Glutamatergic neuron (in vitro differentiated cells): ENCODE data around the gene CCDC187. TPM values are rescaled to one million over a fixed set of nuclear protein-coding genes. Genes with fewer than 3 reads are reported as not detected.

ENCODE experiments used
- DNase-seq: peaks from one replicate; pipeline ENCODE4 v3.0.0; 2022
- H3K27ac Mint-ChIP-seq: one replicate; pipeline ENCODE4 v1.8.0; 2020; ENCODE audit warnings: mild to moderate bottlenecking, mixed read lengths, inconsistent platforms; ENCODE audit not compliant: unreplicated experiment
- H3K27me3 Mint-ChIP-seq: one replicate; pipeline ENCODE4 v1.8.0; 2020; ENCODE audit warnings: mild to moderate bottlenecking, moderate library complexity, mixed read lengths, inconsistent platforms; ENCODE audit not compliant: unreplicated experiment
- H3K36me3 Mint-ChIP-seq: one replicate; pipeline ENCODE4 v1.8.0; 2020; ENCODE audit warnings: mild to moderate bottlenecking, mixed read lengths, inconsistent platforms; ENCODE audit not compliant: unreplicated experiment
- H3K4me1 Mint-ChIP-seq: one replicate; pipeline ENCODE4 v1.8.0; 2020; ENCODE audit warnings: mild to moderate bottlenecking, low read depth, mixed read lengths, inconsistent platforms; ENCODE audit not compliant: unreplicated experiment
- H3K4me3 Mint-ChIP-seq: one replicate; pipeline ENCODE4 v1.8.0; 2020; ENCODE audit warnings: mild to moderate bottlenecking, mixed read lengths, inconsistent platforms; ENCODE audit not compliant: unreplicated experiment
- H3K9me3 Mint-ChIP-seq: one replicate; pipeline ENCODE4 v1.8.0; 2020; ENCODE audit warnings: mild to moderate bottlenecking, moderate library complexity, mixed read lengths, inconsistent platforms; ENCODE audit not compliant: unreplicated experiment
- total RNA-seq: library from RNA; stranded (reverse); fragmentation: NEBNext Ultra II Directional; extraction: Animal tissue kit (Norgen Biotek cat#: 25700); gene quantifications from one replicate; pipeline ENCODE4 v1.2.1, GENCODE V29; 2021; ENCODE audit not compliant: unreplicated experiment
- TF ChIP-seq, protein P1 (sequence below): fragments of 200-600 bp; sonication (generic); IDR thresholded peaks from one replicate; pipeline ENCODE4 v1.5.0; 2021; ENCODE audit not compliant: partially characterized antibody, unreplicated experiment

CCDC187 gene
- total RNA-seq, 1 donor from 2014 or later = 15.8 TPM

DNA sequence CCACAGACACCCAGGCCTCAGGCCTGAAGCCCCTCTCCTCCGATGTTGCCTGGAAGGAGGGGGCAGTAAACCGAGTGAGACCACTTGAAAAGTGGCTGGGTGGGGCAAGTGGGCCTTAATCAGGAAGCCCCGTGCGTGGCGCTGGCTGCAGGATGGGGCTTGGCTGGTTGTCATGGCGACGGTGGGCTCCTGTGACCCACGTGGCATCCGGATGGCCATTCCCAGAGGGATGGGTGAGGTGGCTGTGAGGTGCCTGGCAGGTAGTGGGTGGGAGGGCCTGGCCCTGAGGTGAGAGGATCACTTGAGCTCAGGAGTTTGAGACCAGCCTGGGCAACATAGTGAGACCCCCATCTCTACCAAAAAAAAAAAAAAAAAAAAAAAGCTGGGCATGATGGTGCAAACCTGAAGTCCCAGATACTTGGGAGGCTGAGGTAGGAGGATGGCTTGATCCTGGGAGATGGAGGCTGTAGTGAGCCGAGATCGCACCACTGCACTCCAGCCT is 28.6 kb upstream of the CCDC187 start:
- TF ChIP-seq, protein P1, sequence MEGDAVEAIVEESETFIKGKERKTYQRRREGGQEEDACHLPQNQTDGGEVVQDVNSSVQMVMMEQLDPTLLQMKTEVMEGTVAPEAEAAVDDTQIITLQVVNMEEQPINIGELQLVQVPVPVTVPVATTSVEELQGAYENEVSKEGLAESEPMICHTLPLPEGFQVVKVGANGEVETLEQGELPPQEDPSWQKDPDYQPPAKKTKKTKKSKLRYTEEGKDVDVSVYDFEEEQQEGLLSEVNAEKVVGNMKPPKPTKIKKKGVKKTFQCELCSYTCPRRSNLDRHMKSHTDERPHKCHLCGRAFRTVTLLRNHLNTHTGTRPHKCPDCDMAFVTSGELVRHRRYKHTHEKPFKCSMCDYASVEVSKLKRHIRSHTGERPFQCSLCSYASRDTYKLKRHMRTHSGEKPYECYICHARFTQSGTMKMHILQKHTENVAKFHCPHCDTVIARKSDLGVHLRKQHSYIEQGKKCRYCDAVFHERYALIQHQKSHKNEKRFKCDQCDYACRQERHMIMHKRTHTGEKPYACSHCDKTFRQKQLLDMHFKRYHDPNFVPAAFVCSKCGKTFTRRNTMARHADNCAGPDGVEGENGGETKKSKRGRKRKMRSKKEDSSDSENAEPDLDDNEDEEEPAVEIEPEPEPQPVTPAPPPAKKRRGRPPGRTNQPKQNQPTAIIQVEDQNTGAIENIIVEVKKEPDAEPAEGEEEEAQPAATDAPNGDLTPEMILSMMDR = no peak
- no peak for DNase-seq
- Mint-ChIP-seq H3K27ac (no peak overlapping the region), H3K4me1 (peaks cover 6% of the 10 kb centered on the region), H3K9me3 (peaks cover 1% of the 10 kb centered on the region), H3K4me3 (peak overlapping the region; percentile 46), H3K27me3 (peaks cover 6% of the 10 kb centered on the region), H3K36me3 (no peaks in the 10 kb centered on the region)

DNA sequence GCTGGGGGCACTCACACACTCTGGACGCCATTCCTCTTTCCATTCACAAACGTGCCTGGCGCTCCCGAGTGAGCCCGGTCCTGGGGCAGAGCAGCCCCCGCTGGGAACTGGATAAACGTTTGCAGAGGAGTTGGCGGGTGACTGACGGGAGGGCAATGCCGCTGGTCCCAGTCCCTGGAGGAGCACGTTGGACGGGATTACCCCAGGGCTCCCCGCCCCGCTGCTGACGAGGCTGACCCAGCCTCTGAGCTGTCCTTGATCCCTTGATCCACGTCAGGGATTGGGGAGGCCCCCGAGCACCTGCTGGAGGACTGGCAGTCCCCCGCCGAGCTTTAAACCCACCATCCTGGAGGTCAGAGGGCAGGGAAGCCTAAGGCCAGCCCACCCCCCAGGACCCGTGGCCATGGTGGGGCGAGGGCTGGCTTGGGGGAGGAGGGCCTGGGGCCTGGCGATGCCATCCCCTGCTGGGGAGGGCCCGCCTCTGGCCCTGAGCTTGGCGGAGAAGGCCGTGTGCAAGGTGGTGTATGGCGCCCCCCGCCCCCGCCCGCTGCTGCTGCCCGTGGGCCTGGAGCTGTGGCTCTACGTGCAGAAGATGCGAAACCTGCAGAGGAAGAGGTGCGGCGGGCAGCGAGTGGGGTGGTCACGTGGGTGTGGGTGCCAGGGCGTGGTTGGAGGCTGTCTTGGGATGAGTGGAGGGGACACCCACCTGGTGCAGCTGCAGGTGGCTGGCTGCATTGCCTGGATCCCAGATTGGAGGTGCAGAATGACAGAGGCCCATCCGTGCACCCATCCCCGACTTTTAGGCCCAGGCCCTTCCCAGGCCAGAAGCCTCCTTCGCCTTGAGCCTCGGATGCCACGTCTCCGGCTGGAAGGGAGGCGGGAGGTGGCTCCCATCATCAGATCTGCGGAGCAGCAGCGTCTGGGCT is 27.9 kb upstream of the CCDC187 start:
- peaks cover 6% of the 10 kb centered on the region for H3K27me3 Mint-ChIP-seq
- no peaks in the 10 kb centered on the region for H3K36me3 Mint-ChIP-seq
- TF ChIP-seq, protein P1 = no peak
- no peak for DNase-seq
- no peak overlapping the region for H3K27ac Mint-ChIP-seq
- peaks cover 6% of the 10 kb centered on the region for H3K4me1 Mint-ChIP-seq
- no peak overlapping the region for H3K4me3 Mint-ChIP-seq
- peaks cover 1% of the 10 kb centered on the region for H3K9me3 Mint-ChIP-seq

DNA sequence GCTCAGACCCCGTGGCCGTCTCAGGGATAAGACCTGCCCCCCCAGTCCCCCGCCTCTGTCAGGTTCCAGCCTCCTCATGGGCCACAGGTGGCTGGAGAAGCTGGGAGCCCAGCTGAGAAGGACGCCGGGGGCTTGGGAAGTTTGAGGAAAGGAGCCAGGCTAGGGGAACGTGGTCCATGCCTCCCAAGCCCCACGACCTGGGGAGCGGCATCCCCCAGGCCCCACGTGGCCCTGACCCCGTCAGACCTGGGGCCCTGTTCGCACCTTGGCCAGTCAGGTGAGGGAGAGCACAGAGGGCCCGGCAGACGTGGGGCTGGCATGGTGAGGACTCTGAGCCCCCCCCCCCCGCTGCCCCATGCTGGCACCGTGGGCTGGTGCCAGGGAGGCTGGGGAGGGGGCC is 27.1 kb upstream of the CCDC187 start:
- Mint-ChIP-seq H3K36me3 (no peaks in the 10 kb centered on the region), H3K27ac (no peak overlapping the region), H3K4me1 (peaks cover 6% of the 10 kb centered on the region), H3K27me3 (peaks cover 6% of the 10 kb centered on the region), H3K4me3 (no peak overlapping the region), H3K9me3 (peaks cover 1% of the 10 kb centered on the region)
- DNase-seq = no peak
- TF ChIP-seq, protein P1 = no peak

DNA sequence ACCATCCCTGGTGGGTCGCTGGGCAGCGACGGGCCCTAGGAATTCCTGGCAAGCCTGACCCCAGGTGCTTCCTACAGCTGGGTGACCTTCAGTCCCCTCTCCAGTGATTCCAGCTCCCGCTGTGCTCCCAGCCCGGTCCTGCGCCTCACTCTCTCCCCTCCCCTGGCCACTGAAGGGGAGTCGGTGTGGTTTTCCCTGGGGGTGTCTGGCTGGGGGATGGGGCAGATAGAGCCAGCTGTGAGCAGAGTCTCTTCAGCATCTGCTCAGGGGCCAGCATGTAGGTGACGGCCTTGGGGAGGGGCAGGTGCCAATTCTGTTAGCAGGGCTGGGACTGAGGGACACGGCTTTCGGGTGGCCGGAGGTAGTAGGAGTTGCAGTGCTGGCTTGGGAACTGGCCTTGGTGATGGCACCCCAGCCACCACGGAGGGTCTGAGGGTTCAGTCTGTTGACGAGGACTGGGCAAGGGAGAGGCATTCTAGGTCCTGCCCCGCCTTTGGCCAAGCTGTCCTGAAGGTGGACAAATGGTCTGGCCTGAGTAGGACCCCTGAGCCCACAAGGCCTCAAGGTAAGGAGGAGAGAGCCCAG is 26.6 kb upstream of the CCDC187 start:
- Mint-ChIP-seq H3K27me3 (peaks cover 6% of the 10 kb centered on the region), H3K36me3 (no peaks in the 10 kb centered on the region), H3K4me3 (no peak overlapping the region), H3K9me3 (peaks cover 1% of the 10 kb centered on the region), H3K27ac (no peak overlapping the region), H3K4me1 (peaks cover 6% of the 10 kb centered on the region)
- no peak for DNase-seq
- TF ChIP-seq, protein P1 = no peak
